Measurements from ENCODE around the gene USP31. TPM values are rescaled to one million over a fixed set of nuclear protein-coding genes. Genes with fewer than 3 reads are reported as not detected.
A peak's percentile ranks its signal among the peaks of the same experiment; 100 is the strongest.
"Not testable (repeated sequence)": the region's sequence is repeated elsewhere in the genome, so short reads cannot be mapped to it uniquely, and the experiment has no call there.

The USP31 gene
- total and polyA plus RNA-seq, 7 donors = 7.7 to 21.5 (median 16.4) TPM

GRCh38 chr16:23145186-23145585 is 4.1 kb downstream of the USP31 start:
- no peaks in the 10 kb centered on the region for H3K9me3 ChIP-seq
- WGBS, 3 donors = 61 to 65% (median 64%) methylated on average over 6 of the region's 6 CpGs
- TF ChIP-seq, protein P1, sequence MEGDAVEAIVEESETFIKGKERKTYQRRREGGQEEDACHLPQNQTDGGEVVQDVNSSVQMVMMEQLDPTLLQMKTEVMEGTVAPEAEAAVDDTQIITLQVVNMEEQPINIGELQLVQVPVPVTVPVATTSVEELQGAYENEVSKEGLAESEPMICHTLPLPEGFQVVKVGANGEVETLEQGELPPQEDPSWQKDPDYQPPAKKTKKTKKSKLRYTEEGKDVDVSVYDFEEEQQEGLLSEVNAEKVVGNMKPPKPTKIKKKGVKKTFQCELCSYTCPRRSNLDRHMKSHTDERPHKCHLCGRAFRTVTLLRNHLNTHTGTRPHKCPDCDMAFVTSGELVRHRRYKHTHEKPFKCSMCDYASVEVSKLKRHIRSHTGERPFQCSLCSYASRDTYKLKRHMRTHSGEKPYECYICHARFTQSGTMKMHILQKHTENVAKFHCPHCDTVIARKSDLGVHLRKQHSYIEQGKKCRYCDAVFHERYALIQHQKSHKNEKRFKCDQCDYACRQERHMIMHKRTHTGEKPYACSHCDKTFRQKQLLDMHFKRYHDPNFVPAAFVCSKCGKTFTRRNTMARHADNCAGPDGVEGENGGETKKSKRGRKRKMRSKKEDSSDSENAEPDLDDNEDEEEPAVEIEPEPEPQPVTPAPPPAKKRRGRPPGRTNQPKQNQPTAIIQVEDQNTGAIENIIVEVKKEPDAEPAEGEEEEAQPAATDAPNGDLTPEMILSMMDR (IDR thresholded peaks at IDR 0.05) = no peak
- intact Hi-C loops (cut with DNase I) = loop anchor here in 1 of 2 donors (5.0 kb wide), 1 partner anchor 63 kb away; no protein-coding TSS in a partner anchor
- peak overlapping the region; percentile 31 for H3K27ac ChIP-seq
- peaks cover 50% of the 10 kb centered on the region for H3K4me1 ChIP-seq
- H3K36me3 ChIP-seq (ENCODE audit: insufficient read depth in 1 of 2, low read depth in 1 of 2) = no peaks in the 10 kb centered on the region
- no peak overlapping the region for H3K4me3 ChIP-seq
- DNase-seq (no peak), ATAC-seq (no peak)
- H3K27me3 ChIP-seq (ENCODE audit: insufficient read depth in 3 of 3, low read length in 2 of 3) = no peaks in the 10 kb centered on the region

DNA sequence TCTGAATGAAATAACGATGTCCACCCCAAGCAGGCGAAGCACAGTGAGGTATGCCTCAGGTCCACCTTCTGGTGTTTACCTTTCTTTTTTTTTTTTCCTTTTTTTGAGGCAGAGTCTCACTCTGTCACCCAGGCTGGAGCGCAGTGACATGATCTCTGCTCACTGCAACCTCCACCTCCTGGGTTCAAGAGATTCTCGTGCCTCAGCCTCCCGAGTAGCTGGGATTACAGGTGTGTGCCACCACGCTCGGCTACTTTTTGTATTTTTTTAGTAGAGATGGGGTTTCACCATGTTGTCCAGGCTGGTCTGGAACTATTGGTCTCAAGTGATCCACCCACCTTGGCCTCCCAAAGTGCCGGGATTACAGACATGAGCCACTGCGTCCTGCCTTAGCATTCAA is 4.9 kb downstream of the USP31 start:
- DNase-seq; ATAC-seq; H3K9me3 ChIP-seq; intact Hi-C loops (cut with DNase I); H3K27me3 ChIP-seq (ENCODE audit: insufficient read depth in 3 of 3, low read length in 2 of 3); H3K4me3 ChIP-seq; H3K36me3 ChIP-seq (ENCODE audit: insufficient read depth in 1 of 2, low read depth in 1 of 2); H3K27ac ChIP-seq: not testable (repeated sequence)
- H3K4me1 ChIP-seq = peaks cover 53% of the 10 kb centered on the region
- 97 to 99% (median 98%) methylated on average over 9 of the region's 9 CpGs for whole genome bisulfite sequencing, 3 donors

GRCh38 chr16:23143391-23143790 is 5.9 kb downstream of the USP31 start:
- H3K9me3 ChIP-seq = peaks cover 2% of the 10 kb centered on the region
- WGBS, 3 donors = 89 to 96% (median 94%) methylated on average over 3 of the region's 3 CpGs
- H3K27me3 ChIP-seq (ENCODE audit: insufficient read depth in 3 of 3, low read length in 2 of 3) = no peaks in the 10 kb centered on the region
- H3K4me3 ChIP-seq = no peak overlapping the region
- ATAC-seq = no peak
- intact Hi-C loops (cut with DNase I) = no loop called here
- no peaks in the 10 kb centered on the region for H3K36me3 ChIP-seq (ENCODE audit: insufficient read depth in 1 of 2, low read depth in 1 of 2)
- H3K4me1 ChIP-seq = peaks cover 53% of the 10 kb centered on the region
- DNase-seq = no peak
- TF ChIP-seq, protein P1 (IDR thresholded peaks at IDR 0.05) = no peak
- no peak overlapping the region for H3K27ac ChIP-seq

DNA sequence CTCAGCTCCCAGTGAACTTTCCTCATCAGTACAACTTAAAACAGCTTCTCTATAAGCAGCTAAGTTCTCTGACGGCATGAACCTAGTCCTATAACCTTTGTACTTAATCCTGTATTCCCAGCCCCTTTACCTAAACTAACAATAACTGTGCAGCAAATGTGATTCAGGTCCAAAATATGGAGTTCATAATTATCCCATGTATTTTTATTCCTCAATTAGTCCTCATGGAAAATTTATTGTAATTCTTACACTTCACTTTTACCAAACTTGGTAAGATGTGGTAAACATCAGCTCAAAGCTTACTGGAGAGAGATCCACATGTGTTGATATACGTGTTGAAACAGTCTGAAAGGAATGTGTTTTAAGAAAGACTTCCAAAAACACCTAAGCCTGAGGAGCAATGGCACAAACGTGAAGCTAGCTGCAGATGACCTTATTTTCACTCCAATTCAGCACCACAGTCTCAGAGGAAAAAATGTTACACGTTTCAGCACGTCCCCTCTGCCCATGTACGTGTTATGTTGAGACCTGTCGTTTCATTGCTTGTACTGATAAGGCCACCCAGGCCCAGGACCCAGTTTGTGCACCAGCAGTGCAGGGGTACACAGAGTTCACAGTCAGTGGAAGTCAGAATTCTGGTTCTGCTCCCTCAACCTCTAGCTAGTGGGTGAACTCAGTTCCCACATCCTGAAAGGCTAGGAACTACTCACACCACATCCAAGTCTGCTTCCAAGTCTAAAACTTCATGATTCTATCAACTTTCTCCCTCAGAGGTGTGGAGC is 7.1 kb downstream of the USP31 start:
- peaks cover 44% of the 10 kb centered on the region for H3K4me1 ChIP-seq
- 50 to 73% (median 54%) methylated on average over 7 of the region's 7 CpGs for WGBS, 3 donors
- intact Hi-C loops (cut with DNase I) = no loop called here
- no peaks in the 10 kb centered on the region for H3K27me3 ChIP-seq (ENCODE audit: insufficient read depth in 3 of 3, low read length in 2 of 3)
- TF ChIP-seq, protein P1 (IDR thresholded peaks at IDR 0.05) = no peak
- no peak overlapping the region for H3K27ac ChIP-seq
- H3K36me3 ChIP-seq (ENCODE audit: insufficient read depth in 1 of 2, low read depth in 1 of 2) = no peaks in the 10 kb centered on the region
- H3K4me3 ChIP-seq = no peak overlapping the region
- peak in 1 of 4 donors; percentile 30 for ATAC-seq
- H3K9me3 ChIP-seq = peaks cover 14% of the 10 kb centered on the region
- no peak for DNase-seq

DNA sequence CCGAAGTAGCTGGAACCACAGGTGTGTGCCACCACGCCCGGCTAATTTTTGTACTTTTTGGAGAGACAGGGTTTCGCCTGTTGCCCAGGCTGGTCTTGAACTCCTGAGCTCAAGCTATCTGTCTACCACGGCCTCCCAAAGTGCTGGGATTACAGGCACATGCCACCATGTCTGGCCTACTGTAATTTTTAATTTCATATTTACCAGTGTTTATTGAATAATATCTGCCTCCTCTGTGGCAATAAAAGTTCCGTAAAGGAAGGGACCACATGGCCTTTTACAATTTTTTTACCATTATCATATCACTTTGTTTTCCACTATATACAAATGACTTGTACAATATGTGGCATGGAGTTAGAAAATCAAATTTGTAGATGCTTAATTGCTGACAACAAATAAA is 7.8 kb downstream of the USP31 start:
- no peak overlapping the region for H3K4me3 ChIP-seq
- no peaks in the 10 kb centered on the region for H3K36me3 ChIP-seq (ENCODE audit: insufficient read depth in 1 of 2, low read depth in 1 of 2)
- no peaks in the 10 kb centered on the region for H3K27me3 ChIP-seq (ENCODE audit: insufficient read depth in 3 of 3, low read length in 2 of 3)
- intact Hi-C loops (cut with DNase I) = no loop called here
- peaks cover 40% of the 10 kb centered on the region for H3K4me1 ChIP-seq
- WGBS, 3 donors = 94 to 97% (median 95%) methylated on average over 6 of the region's 6 CpGs
- TF ChIP-seq, protein P1 (IDR thresholded peaks at IDR 0.05) = no peak
- peaks cover 19% of the 10 kb centered on the region for H3K9me3 ChIP-seq
- no peak for DNase-seq
- no peak overlapping the region for H3K27ac ChIP-seq
- ATAC-seq = no peak
